ENCODE results near the gene LRTM2. TPM values are rescaled to one million over a fixed set of nuclear protein-coding genes. Genes with fewer than 3 reads are reported as not detected.

Gene LRTM2
- total RNA-seq, 1 donor from 2014 or later: not detected

DNA sequence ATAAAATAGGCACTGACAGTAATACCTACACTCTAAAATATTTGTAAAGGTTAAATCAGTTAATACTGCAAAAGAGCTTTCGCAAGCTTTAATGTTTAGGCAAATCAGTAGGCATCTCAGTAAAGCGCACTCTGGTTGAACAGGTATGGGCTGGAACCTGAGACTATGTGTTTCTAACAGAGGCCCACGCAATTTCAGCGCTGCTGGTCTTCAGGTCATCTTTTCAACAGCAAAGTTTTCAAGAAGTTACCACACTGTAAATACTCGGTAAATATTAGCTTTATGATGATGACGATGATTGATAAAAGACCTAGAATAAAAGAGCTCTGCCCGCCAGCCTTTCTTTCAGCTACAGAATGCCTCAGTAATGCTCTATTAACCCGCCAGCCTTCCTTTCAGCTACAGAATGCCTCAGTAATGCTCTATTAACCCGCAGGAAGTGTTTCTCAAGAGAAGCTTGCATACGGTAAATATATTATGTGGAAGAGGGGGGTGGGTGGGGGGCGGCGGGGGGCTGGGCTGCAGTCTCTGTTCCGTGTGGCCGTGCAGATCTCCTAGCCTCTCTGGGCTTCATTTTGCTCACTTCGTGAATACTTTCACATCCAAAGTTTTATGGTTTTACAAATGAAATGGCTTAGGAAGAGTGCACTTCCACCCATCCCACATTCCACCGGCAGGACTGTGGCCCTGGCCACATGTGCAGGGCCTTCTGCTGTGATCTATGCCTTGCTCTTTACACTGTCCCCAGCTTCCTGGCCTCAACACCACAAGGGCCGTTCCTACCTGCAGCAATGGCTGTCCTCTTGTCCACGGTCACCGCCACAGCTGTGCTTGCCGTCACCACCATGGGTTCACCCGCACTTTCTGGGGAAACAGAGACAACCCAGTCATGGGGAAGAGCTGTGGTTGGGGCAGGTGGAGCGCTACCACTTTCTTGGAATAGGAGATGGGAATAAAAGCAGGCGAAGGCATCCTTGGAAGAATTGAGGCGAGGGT, 19.9 kb downstream of the LRTM2 start:
- Histone ChIP-seq H3K4me3 (no peak overlapping the region), H3K27me3 (no peaks in the 10 kb centered on the region), H3K27ac (no peak overlapping the region), H3K4me1 (no peaks in the 10 kb centered on the region), H3K9me3 (no peaks in the 10 kb centered on the region), H3K36me3 (no peaks in the 10 kb centered on the region)
- intact Hi-C loops (cut with DNase I): no loop called here
- no peak for DNase-seq (ENCODE audit: extremely low spot score in 2 of 2)
- TF ChIP-seq POLR2A (IDR thresholded peaks at IDR 0.05) (no peak), POLR2AphosphoS5 (IDR thresholded peaks at IDR 0.05; ENCODE audit: insufficient read depth in 1 of 2, low read depth in 1 of 2) (no peak)
- TF ChIP-seq, protein P1, sequence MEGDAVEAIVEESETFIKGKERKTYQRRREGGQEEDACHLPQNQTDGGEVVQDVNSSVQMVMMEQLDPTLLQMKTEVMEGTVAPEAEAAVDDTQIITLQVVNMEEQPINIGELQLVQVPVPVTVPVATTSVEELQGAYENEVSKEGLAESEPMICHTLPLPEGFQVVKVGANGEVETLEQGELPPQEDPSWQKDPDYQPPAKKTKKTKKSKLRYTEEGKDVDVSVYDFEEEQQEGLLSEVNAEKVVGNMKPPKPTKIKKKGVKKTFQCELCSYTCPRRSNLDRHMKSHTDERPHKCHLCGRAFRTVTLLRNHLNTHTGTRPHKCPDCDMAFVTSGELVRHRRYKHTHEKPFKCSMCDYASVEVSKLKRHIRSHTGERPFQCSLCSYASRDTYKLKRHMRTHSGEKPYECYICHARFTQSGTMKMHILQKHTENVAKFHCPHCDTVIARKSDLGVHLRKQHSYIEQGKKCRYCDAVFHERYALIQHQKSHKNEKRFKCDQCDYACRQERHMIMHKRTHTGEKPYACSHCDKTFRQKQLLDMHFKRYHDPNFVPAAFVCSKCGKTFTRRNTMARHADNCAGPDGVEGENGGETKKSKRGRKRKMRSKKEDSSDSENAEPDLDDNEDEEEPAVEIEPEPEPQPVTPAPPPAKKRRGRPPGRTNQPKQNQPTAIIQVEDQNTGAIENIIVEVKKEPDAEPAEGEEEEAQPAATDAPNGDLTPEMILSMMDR (IDR thresholded peaks at IDR 0.05): no peak

DNA sequence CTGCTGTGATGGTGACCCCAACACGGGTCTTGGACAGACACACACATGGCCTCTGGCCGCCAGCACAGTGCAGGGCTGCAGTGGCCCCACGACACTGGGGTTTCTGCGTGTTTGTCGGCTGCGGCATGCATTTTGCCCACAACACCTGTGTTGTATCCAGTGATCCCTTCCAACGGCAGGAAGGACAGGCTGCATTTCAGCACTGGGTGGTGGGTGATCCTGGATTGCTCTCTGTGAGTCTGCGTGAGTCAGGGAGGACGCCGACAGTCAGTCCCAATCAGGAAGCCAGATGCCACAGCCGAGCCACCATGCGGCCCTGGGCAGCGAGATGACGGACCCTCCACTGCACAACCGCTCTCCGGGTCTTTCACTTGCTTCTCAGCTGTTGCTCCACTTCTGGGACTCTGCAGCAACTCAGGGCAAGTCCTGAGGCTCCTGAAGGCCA, 20.6 kb downstream of the LRTM2 start:
- intact Hi-C loops (cut with DNase I): no loop called here
- Histone ChIP-seq H3K4me3 (no peak overlapping the region), H3K27ac (no peak overlapping the region), H3K9me3 (no peaks in the 10 kb centered on the region), H3K36me3 (no peaks in the 10 kb centered on the region), H3K27me3 (no peaks in the 10 kb centered on the region), H3K4me1 (no peaks in the 10 kb centered on the region)
- DNase-seq (ENCODE audit: extremely low spot score in 2 of 2): no peak
- TF ChIP-seq POLR2A (IDR thresholded peaks at IDR 0.05): no peak
- TF ChIP-seq, protein P1 (IDR thresholded peaks at IDR 0.05): no peak
- TF ChIP-seq POLR2AphosphoS5 (IDR thresholded peaks at IDR 0.05; ENCODE audit: insufficient read depth in 1 of 2, low read depth in 1 of 2): no peak

DNA sequence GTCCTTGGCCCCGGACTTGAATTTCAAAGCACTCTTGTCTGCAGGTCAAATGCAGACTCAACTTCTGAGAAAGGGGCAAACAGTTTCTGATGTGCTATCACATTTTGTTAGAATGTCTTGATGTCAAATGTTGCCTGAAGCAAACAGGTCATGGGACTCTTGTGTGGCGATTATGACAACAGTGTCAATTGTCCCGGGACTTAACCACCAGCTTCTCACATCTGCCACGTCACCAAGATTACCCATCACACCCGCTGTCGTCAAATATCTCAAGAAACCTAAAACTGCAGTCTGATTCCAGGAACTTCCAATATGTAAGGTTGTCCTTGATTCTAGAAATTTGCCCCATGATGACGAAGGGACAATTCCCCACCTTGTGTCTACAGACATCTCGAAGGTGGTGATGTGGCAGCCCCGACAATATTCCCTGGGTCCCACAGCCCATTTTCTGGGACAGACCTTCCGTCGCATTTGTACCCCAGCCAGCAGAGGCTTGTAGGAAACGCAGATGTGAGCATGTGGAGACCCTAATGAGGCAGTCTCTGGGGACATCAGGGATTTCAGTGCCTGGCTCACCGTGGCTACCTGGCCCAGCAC, 21.3 kb downstream of the LRTM2 start:
- H3K36me3 ChIP-seq: no peaks in the 10 kb centered on the region
- H3K9me3 ChIP-seq: no peaks in the 10 kb centered on the region
- intact Hi-C loops (cut with DNase I): no loop called here
- no peak overlapping the region for H3K27ac ChIP-seq
- no peak overlapping the region for H3K4me3 ChIP-seq
- no peak for DNase-seq (ENCODE audit: extremely low spot score in 2 of 2)
- TF ChIP-seq POLR2A (IDR thresholded peaks at IDR 0.05): no peak
- TF ChIP-seq POLR2AphosphoS5 (IDR thresholded peaks at IDR 0.05; ENCODE audit: insufficient read depth in 1 of 2, low read depth in 1 of 2): no peak
- TF ChIP-seq, protein P1 (IDR thresholded peaks at IDR 0.05): no peak
- no peaks in the 10 kb centered on the region for H3K27me3 ChIP-seq
- no peaks in the 10 kb centered on the region for H3K4me1 ChIP-seq

DNA sequence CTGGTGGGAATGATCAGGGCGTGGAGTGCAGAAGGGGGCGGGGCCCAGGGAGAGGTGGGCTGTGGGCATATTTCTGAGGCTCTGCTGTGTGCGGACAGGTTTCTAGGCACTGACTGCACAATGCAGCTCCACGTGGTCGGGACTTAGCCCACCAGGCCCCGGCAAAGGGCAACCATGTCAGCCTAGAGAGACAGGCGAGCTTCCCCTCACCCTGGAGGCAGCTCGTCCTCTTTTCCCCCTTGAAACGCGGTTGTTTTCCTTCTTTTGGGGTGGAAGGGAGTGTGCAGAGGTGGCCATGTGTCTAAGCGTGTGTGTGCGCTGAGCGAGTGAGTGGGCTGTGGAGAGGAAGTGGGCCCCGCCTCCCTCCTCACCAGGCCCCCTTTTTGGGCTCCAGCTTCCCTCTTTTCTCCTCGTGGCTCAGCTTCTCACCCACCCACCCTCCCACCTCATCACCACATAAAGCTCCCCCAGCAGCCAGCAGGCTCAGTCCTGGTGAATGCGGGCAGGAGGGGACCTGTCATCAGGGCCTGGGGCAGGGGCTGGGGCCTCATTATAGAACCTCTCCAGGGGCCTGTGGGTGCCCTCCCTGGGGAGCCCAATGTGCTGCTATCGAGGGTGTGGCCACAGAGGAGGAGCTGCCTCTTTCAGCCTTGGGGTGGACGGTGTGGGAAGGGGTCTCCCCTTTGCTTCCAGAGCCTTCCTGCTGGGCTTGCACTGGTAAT, 22.0 kb downstream of the LRTM2 start:
- no peak for DNase-seq (ENCODE audit: extremely low spot score in 2 of 2)
- intact Hi-C loops (cut with DNase I): no loop called here
- no peaks in the 10 kb centered on the region for H3K27me3 ChIP-seq
- no peaks in the 10 kb centered on the region for H3K36me3 ChIP-seq
- H3K4me3 ChIP-seq: no peak overlapping the region
- H3K9me3 ChIP-seq: no peaks in the 10 kb centered on the region
- TF ChIP-seq, protein P1 (IDR thresholded peaks at IDR 0.05): no peak
- TF ChIP-seq POLR2AphosphoS5 (IDR thresholded peaks at IDR 0.05; ENCODE audit: insufficient read depth in 1 of 2, low read depth in 1 of 2) (no peak), POLR2A (IDR thresholded peaks at IDR 0.05) (no peak)
- no peaks in the 10 kb centered on the region for H3K4me1 ChIP-seq
- no peak overlapping the region for H3K27ac ChIP-seq

All from vagina (tissue), 2 donors.